ENCODE data around the gene SRPK3.

DNA sequence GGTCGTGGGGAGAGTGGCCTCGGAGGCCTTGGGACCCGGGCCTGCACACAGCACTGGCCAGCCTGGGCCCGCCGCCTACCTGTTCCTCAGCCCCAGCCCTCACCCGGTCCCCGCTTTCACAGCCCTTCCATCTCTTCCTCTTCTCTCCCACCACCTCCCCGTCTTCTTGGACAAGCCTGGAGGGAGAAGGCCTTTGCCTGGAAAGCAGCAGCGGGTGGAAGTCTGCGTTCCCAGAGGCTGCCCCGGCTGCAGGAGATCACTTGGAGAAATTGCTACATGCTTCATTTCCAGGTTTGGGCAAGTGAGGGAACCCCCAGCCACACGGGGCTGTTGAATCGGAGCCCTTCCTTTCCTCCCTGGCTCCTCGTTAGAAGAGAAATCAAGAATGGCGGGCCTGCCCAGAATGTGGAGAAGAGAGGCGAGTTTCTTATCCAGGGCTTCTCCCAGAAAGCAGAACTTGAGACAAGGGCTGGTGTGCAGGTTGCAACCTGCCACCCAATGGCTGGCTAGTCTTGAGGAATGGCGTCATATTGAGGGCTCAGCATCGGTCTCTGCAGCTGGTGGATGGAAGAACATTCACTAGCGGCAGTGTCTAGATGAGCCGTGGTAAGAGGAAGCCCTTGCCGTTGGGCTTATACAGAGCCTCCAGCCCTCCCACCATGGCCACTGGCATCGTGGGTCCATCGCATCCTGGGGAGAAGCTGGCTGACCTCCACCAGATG is 50.7 kb downstream of the SRPK3 start:
- TF ChIP-seq, protein P1, sequence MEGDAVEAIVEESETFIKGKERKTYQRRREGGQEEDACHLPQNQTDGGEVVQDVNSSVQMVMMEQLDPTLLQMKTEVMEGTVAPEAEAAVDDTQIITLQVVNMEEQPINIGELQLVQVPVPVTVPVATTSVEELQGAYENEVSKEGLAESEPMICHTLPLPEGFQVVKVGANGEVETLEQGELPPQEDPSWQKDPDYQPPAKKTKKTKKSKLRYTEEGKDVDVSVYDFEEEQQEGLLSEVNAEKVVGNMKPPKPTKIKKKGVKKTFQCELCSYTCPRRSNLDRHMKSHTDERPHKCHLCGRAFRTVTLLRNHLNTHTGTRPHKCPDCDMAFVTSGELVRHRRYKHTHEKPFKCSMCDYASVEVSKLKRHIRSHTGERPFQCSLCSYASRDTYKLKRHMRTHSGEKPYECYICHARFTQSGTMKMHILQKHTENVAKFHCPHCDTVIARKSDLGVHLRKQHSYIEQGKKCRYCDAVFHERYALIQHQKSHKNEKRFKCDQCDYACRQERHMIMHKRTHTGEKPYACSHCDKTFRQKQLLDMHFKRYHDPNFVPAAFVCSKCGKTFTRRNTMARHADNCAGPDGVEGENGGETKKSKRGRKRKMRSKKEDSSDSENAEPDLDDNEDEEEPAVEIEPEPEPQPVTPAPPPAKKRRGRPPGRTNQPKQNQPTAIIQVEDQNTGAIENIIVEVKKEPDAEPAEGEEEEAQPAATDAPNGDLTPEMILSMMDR (conservative IDR thresholded peaks at IDR 0.05; ENCODE audit: low read length), result no peak
- no peak for TF ChIP-seq EZH2phosphoT487 (IDR thresholded peaks at IDR 0.05; ENCODE audit: borderline replicate concordance, low read depth, low read length)
